ENCODE results near the gene RCC2.

GRCh38 chr1:17427696-17428660, 11.5 kb downstream of the RCC2 start:
- TF ChIP-seq, protein P1, sequence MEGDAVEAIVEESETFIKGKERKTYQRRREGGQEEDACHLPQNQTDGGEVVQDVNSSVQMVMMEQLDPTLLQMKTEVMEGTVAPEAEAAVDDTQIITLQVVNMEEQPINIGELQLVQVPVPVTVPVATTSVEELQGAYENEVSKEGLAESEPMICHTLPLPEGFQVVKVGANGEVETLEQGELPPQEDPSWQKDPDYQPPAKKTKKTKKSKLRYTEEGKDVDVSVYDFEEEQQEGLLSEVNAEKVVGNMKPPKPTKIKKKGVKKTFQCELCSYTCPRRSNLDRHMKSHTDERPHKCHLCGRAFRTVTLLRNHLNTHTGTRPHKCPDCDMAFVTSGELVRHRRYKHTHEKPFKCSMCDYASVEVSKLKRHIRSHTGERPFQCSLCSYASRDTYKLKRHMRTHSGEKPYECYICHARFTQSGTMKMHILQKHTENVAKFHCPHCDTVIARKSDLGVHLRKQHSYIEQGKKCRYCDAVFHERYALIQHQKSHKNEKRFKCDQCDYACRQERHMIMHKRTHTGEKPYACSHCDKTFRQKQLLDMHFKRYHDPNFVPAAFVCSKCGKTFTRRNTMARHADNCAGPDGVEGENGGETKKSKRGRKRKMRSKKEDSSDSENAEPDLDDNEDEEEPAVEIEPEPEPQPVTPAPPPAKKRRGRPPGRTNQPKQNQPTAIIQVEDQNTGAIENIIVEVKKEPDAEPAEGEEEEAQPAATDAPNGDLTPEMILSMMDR (conservative IDR thresholded peaks at IDR 0.05): no peak
- no peak for TF ChIP-seq ZFX (IDR thresholded peaks at IDR 0.05)

All from C4-2B (cell line).